ENCODE results near the gene RNASEH2B.

DNA sequence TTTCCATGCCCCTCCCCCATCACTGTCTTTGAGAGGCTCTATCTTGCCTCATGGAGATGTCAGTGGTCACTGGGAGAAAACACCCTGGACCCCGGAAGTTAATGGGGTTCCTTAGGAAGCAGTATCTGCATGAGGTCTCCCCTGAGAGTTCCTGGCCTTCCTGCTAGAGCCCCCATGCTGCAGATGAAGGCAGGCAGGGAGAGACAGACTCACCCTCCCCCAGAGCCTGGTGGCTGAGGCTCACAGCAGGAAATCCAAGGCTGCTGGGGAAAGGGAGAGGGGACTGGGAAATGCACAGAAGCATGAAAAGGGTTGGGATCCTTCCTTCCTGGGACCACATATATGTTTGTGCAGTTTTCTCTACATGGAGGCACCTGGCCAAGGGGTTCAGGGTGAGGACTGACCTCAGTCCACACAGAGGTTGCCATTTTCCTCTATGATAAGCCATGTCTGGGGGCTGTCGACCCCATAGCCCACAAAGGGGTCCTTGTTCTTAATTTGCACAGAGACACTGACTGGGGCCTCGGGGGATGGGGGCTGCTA lies 95.4 kb downstream of the RNASEH2B start:
- no peak for TF ChIP-seq POLR2AphosphoS5 (IDR thresholded peaks at IDR 0.05)
- TF ChIP-seq, protein P1, sequence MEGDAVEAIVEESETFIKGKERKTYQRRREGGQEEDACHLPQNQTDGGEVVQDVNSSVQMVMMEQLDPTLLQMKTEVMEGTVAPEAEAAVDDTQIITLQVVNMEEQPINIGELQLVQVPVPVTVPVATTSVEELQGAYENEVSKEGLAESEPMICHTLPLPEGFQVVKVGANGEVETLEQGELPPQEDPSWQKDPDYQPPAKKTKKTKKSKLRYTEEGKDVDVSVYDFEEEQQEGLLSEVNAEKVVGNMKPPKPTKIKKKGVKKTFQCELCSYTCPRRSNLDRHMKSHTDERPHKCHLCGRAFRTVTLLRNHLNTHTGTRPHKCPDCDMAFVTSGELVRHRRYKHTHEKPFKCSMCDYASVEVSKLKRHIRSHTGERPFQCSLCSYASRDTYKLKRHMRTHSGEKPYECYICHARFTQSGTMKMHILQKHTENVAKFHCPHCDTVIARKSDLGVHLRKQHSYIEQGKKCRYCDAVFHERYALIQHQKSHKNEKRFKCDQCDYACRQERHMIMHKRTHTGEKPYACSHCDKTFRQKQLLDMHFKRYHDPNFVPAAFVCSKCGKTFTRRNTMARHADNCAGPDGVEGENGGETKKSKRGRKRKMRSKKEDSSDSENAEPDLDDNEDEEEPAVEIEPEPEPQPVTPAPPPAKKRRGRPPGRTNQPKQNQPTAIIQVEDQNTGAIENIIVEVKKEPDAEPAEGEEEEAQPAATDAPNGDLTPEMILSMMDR (IDR thresholded peaks at IDR 0.05), result no peak
